Keratinocyte (primary cell): ENCODE data around the gene IFT43. TPM values are rescaled to one million over a fixed set of nuclear protein-coding genes. Genes with fewer than 3 reads are reported as not detected.

ENCODE experiments used
- DNase-seq: peaks from one replicate; pipeline ENCODE4 v3.0.0-alpha.2; 2011; ENCODE audit warnings: low read depth, missing footprints, low spot score
- FAIRE-seq: peaks from 2 replicates; lab custom pipeline; 2011; peaks lifted over from hg19 to GRCh38; lab: Jason Lieb, UNC
- H2AFZ ChIP-seq: 2 replicates; pipeline ENCODE4 v1.6.0; 2012; ENCODE audit warnings: low read length, control low read depth, inconsistent platforms; ENCODE audit not compliant: control insufficient read depth
- H3K27ac ChIP-seq: 2 replicates; pipeline ENCODE4 v1.5.1; 2011; ENCODE audit warnings: low read length; ENCODE audit not compliant: control insufficient read depth, insufficient read depth
- H3K27me3 ChIP-seq: 3 replicates; pipeline ENCODE4 v1.6.0; 2011; ENCODE audit warnings: low read length; ENCODE audit not compliant: control insufficient read depth, insufficient read depth; ENCODE audit errors: extremely low read depth
- H3K36me3 ChIP-seq, 2 experiments: 2 replicates in 1 of 2; 3 replicates in 1 of 2; pipeline ENCODE4 v1.5.1; 2011; ENCODE audit warnings: low read length in 2 of 2, mild to moderate bottlenecking in 1 of 2; ENCODE audit not compliant: control insufficient read depth in 2 of 2, insufficient read depth in 2 of 2; ENCODE audit errors: extremely low read depth in 1 of 2
- H3K4me1 ChIP-seq: 3 replicates; pipeline ENCODE4 v1.5.1; 2011; ENCODE audit warnings: low read length; ENCODE audit not compliant: control insufficient read depth, insufficient read depth; ENCODE audit errors: extremely low read depth
- H3K4me2 ChIP-seq: 3 replicates; pipeline ENCODE4 v1.6.0; 2011; ENCODE audit warnings: low read depth, low read length; ENCODE audit not compliant: control insufficient read depth, insufficient read depth; ENCODE audit errors: extremely low read depth
- H3K4me3 ChIP-seq, 3 experiments: fragments of 200-600 bp in 1 of 3; sonication (generic) in 1 of 3; 2 replicates in 2 of 3; 3 replicates in 1 of 3; pipeline ENCODE4 v1.5.1; 2011 to 2016; ENCODE audit warnings: low read length in 3 of 3, mild to moderate bottlenecking in 3 of 3, control low read depth in 2 of 3, inconsistent platforms in 1 of 3, low read depth in 1 of 3, mixed read lengths in 1 of 3, mixed run types in 1 of 3, moderate library complexity in 1 of 3; ENCODE audit not compliant: control insufficient read depth in 2 of 3, insufficient read depth in 2 of 3; ENCODE audit errors: extremely low read depth in 1 of 3
- H3K79me2 ChIP-seq: 2 replicates; pipeline ENCODE4 v1.6.0; 2012; ENCODE audit warnings: low read length; ENCODE audit not compliant: control insufficient read depth, insufficient read depth
- H3K9ac ChIP-seq: 3 replicates; pipeline ENCODE4 v1.6.0; 2011; ENCODE audit warnings: low read length; ENCODE audit not compliant: control insufficient read depth, insufficient read depth; ENCODE audit errors: extremely low read depth
- H3K9me1 ChIP-seq: 3 replicates; pipeline ENCODE4 v1.6.0; 2011; ENCODE audit warnings: low read length; ENCODE audit not compliant: control insufficient read depth, insufficient read depth; ENCODE audit errors: extremely low read depth
- H3K9me3 ChIP-seq: 2 replicates; pipeline ENCODE4 v1.5.1; 2012; ENCODE audit warnings: low read depth, low read length; ENCODE audit not compliant: control insufficient read depth
- H4K20me1 ChIP-seq: 3 replicates; pipeline ENCODE4 v1.6.0; 2011; ENCODE audit warnings: low read length; ENCODE audit not compliant: control insufficient read depth, insufficient read depth; ENCODE audit errors: extremely low read depth
- EZH2 ChIP-seq: IDR thresholded peaks from one replicate; pipeline ENCODE4 v1.6.1; 2012; ENCODE audit warnings: inconsistent platforms, mild to moderate bottlenecking, low read length, moderate library complexity
- dilution Hi-C: fragments of 300-500 bp; cut with MboI; formaldehyde crosslinking; loops from one replicate; pipeline ENCODE4 v1.7.0; 2020; ENCODE audit warnings: low sequenced_read_pairs; ENCODE audit not compliant: extremely low pct_ligation_motif_present
- polyA plus RNA-seq, 5 experiments: library from polyadenylated mRNA; depleted of rRNA in 3 of 5; stranded (reverse) in 3 of 5; stranded (forward) in 1 of 5; unstranded in 1 of 5; fragments of >200 nt; gene quantifications; 1 replicate in 1 of 5; 2 replicates in 3 of 5; 3 replicates in 1 of 5; pipeline versions ENCODE4 v1.2.1 to v1.2.3, GENCODE V29; 2011 to 2012; ENCODE audit warnings: missing spikeins in 2 of 5, low read depth in 1 of 5, low replicate concordance in 1 of 5
- TF ChIP-seq, protein P1 (sequence below), 3 experiments: IDR thresholded peaks in 1 of 3; conservative IDR thresholded peaks in 1 of 3; optimal IDR thresholded peaks in 1 of 3; 2 replicates in 2 of 3; 3 replicates in 1 of 3; pipeline versions ENCODE3 to v1.5.1; 2011; ENCODE audit warnings: low read length in 3 of 3, mild to moderate bottlenecking in 3 of 3, moderate library complexity in 2 of 3, control low read depth in 1 of 3, inconsistent platforms in 1 of 3; ENCODE audit not compliant: insufficient read depth in 2 of 3; ENCODE audit errors: extremely low read depth in 1 of 3

Gene IFT43
- polyA plus RNA-seq, 1 donor (not counting 4 experiments of a cell fraction or from before 2014, with no cell fraction given) = 41.6 TPM

DNA sequence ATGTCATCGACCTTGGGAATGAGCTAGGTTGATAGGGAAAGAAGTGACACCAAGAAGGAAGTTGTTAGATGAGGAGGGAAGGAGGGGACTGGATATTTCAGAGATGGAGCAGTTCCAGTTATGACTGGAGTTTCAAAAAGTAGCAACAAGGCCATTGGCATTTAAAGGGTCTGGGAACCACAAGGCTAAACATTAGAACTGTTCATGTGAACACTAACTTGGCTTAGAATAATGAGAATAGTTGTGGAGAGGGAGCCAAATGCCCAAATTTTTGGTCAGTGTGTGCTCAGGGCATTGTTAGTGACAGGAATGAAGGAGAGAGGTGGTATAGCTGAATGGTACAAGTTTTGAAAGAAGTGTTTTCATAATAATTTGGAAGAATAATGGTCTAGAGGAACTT lies 16.8 kb downstream of the IFT43 start:
- Histone ChIP-seq H3K4me1 (no peaks in the 10 kb centered on the region), H4K20me1 (no peaks in the 10 kb centered on the region), H3K27ac (no peak overlapping the region), H3K36me3 (peaks cover 11 to 19% of the 10 kb centered on the region in 2 experiments), H3K27me3 (no peaks in the 10 kb centered on the region), H3K4me3 (no peak overlapping the region), H3K9me1 (no peaks in the 10 kb centered on the region), H3K79me2 (no peaks in the 10 kb centered on the region), H3K9ac (no peak overlapping the region), H3K9me3 (no peaks in the 10 kb centered on the region), H2AFZ (no peak overlapping the region), H3K4me2 (no peak overlapping the region)
- FAIRE-seq (no peak), DNase-seq (no peak)
- TF ChIP-seq, protein P1, sequence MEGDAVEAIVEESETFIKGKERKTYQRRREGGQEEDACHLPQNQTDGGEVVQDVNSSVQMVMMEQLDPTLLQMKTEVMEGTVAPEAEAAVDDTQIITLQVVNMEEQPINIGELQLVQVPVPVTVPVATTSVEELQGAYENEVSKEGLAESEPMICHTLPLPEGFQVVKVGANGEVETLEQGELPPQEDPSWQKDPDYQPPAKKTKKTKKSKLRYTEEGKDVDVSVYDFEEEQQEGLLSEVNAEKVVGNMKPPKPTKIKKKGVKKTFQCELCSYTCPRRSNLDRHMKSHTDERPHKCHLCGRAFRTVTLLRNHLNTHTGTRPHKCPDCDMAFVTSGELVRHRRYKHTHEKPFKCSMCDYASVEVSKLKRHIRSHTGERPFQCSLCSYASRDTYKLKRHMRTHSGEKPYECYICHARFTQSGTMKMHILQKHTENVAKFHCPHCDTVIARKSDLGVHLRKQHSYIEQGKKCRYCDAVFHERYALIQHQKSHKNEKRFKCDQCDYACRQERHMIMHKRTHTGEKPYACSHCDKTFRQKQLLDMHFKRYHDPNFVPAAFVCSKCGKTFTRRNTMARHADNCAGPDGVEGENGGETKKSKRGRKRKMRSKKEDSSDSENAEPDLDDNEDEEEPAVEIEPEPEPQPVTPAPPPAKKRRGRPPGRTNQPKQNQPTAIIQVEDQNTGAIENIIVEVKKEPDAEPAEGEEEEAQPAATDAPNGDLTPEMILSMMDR (optimal IDR thresholded peaks at IDR 0.05 in 1 of 3, IDR thresholded peaks at IDR 0.05 in 1 of 3, conservative IDR thresholded peaks at IDR 0.05 in 1 of 3; ENCODE audit: extremely low read depth in 1 of 3, insufficient read depth in 2 of 3, low read length in 3 of 3) = no peak
- TF ChIP-seq EZH2 = no peak
- dilution Hi-C loops = no loop called here

DNA sequence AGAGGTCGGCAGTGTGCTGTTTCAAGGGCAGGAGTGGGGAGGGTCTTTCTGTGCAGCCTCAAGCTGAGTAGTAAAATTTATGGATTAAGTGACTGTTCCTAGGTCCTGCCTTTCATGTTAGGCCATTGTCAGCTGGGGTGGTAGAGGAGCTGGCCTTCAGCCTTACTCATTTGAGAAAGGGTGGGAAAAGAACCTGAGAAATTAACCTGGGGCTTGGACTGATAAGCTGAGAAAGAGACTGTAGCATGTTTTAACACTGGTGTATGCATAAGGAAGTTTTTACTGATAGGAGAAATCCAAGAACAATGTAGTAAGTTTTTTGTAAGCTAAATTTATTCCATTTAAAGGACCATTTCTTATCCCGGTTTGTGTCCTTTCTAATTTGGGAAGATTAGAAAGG lies 20.7 kb downstream of the IFT43 start:
- H3K36me3 ChIP-seq = peaks cover 8 to 9% of the 10 kb centered on the region in 2 experiments
- H3K9me3 ChIP-seq = no peaks in the 10 kb centered on the region
- H4K20me1 ChIP-seq = no peaks in the 10 kb centered on the region
- TF ChIP-seq, protein P1 (optimal IDR thresholded peaks at IDR 0.05 in 1 of 3, IDR thresholded peaks at IDR 0.05 in 1 of 3, conservative IDR thresholded peaks at IDR 0.05 in 1 of 3; ENCODE audit: extremely low read depth in 1 of 3, insufficient read depth in 2 of 3, low read length in 3 of 3) = no peak
- TF ChIP-seq EZH2 = no peak
- FAIRE-seq = no peak
- dilution Hi-C loops = no loop called here
- no peak overlapping the region for H3K27ac ChIP-seq
- H2AFZ ChIP-seq = no peak overlapping the region
- no peaks in the 10 kb centered on the region for H3K4me1 ChIP-seq
- no peaks in the 10 kb centered on the region for H3K79me2 ChIP-seq
- no peaks in the 10 kb centered on the region for H3K27me3 ChIP-seq
- no peak for DNase-seq
- no peaks in the 10 kb centered on the region for H3K9me1 ChIP-seq
- no peak overlapping the region for H3K4me2 ChIP-seq
- H3K4me3 ChIP-seq = no peak overlapping the region
- no peak overlapping the region for H3K9ac ChIP-seq
